Naive thymus-derived CD4-positive, alpha-beta T cell (primary cell): ENCODE results near the gene ALKBH3. TPM values are rescaled to one million over a fixed set of nuclear protein-coding genes. Genes with fewer than 3 reads are reported as not detected.

Experiments
- ATAC-seq: fragments of 150-1000 bp; cut with Tn5 transposase; 2 replicates; pipeline ENCODE4 v1.10.0; 2021; ENCODE audit warnings: mild to moderate bottlenecking, moderate library complexity
- CTCF ChIA-PET: fragments of 350-600 bp; sonication (Branson Sonifier 250); formaldehyde crosslinking; loops from one replicate; lab custom pipeline; 2021; ENCODE audit warnings: antibody characterized with exemption; lab: Charles Lee
- POLR2A ChIA-PET: fragments of 350-600 bp; sonication (Branson Sonifier 250); formaldehyde crosslinking; loops from one replicate; lab custom pipeline; 2021; ENCODE audit warnings: antibody characterized with exemption, inconsistent platforms; lab: Charles Lee
- DNase-seq, 9 donors: peaks; one replicate each; pipeline versions ENCODE4 v3.0.0 to v3.0.0-alpha.2; 2020 to 2022; ENCODE audit warnings: mixed read lengths in 1 of 9
- H3K27ac ChIP-seq: one replicate; pipeline ENCODE4 v1.7.0; 2013; ENCODE audit warnings: mild to moderate bottlenecking, low read depth, low read length, moderate library complexity
- H3K27me3 ChIP-seq, 2 donors: one replicate each; pipeline ENCODE4 v1.7.0; 2013; ENCODE audit warnings: low read length in 2 of 2, mild to moderate bottlenecking in 2 of 2, moderate library complexity in 2 of 2; ENCODE audit not compliant: control insufficient read depth in 2 of 2, insufficient read depth in 2 of 2
- H3K36me3 ChIP-seq, 3 experiments: 1 replicate in 2 of 3; 2 replicates in 1 of 3; pipeline ENCODE4 v1.7.0; 2013; ENCODE audit warnings: low read length in 3 of 3, mild to moderate bottlenecking in 3 of 3, moderate library complexity in 1 of 3; ENCODE audit not compliant: insufficient read depth in 3 of 3, control insufficient read depth in 2 of 3
- H3K4me1 ChIP-seq, 2 donors: one replicate each; pipeline ENCODE4 v1.7.0; 2013; ENCODE audit warnings: low read length in 2 of 2, mild to moderate bottlenecking in 2 of 2, moderate library complexity in 1 of 2; ENCODE audit not compliant: control insufficient read depth in 2 of 2, insufficient read depth in 2 of 2
- H3K4me3 ChIP-seq: 2 replicates; pipeline ENCODE4 v1.7.0; 2013; ENCODE audit warnings: mild to moderate bottlenecking, low read length
- H3K9me3 ChIP-seq, 3 experiments: 1 replicate in 2 of 3; 2 replicates in 1 of 3; pipeline ENCODE4 v1.7.0; 2013; ENCODE audit warnings: low read length in 3 of 3; ENCODE audit not compliant: control insufficient read depth in 2 of 3
- H3K27ac Mint-ChIP-seq, 9 donors: one replicate each; pipeline ENCODE4 v1.8.0; 2020 to 2022; ENCODE audit warnings: mixed read lengths in 9 of 9, mild to moderate bottlenecking in 8 of 9, moderate library complexity in 5 of 9, inconsistent platforms in 2 of 9
- H3K27me3 Mint-ChIP-seq, 5 donors: one replicate each; pipeline ENCODE4 v1.8.0; 2021 to 2022; ENCODE audit warnings: mixed read lengths in 5 of 5, mild to moderate bottlenecking in 1 of 5
- H3K36me3 Mint-ChIP-seq, 5 donors: one replicate each; pipeline ENCODE4 v1.8.0; 2020 to 2022; ENCODE audit warnings: mixed read lengths in 5 of 5, mild to moderate bottlenecking in 3 of 5, inconsistent platforms in 1 of 5
- H3K4me1 Mint-ChIP-seq, 7 donors: one replicate each; pipeline ENCODE4 v1.8.0; 2020 to 2022; ENCODE audit warnings: mixed read lengths in 7 of 7, mild to moderate bottlenecking in 3 of 7, inconsistent platforms in 1 of 7
- H3K4me3 Mint-ChIP-seq, 10 donors: one replicate each; pipeline ENCODE4 v1.8.0; 2020 to 2022; ENCODE audit warnings: mild to moderate bottlenecking in 10 of 10, mixed read lengths in 10 of 10, moderate library complexity in 6 of 10, inconsistent platforms in 2 of 10
- H3K9me3 Mint-ChIP-seq, 11 donors: one replicate each; pipeline ENCODE4 v1.8.0; 2020 to 2022; ENCODE audit warnings: mixed read lengths in 11 of 11, mild to moderate bottlenecking in 4 of 11, inconsistent platforms in 1 of 11, moderate library complexity in 1 of 11
- intact Hi-C, 2 donors: fragments of 100-400 bp; cut with micrococcal nuclease; formaldehyde crosslinking; loops; one replicate each; pipeline ENCODE4 v1.15.1; 2023
- polyA plus RNA-seq, 2 donors: library from polyadenylated mRNA; unstranded; fragments of 300-500 nt; fragmentation: Illumina TruSeq; gene quantifications; one replicate each; pipeline ENCODE4 v1.2.3, GENCODE V29; 2021
- total RNA-seq, 6 experiments: library from RNA in 5 of 6; stranded (reverse) in 5 of 6; gene quantifications; 1 replicate in 5 of 6; 2 replicates in 1 of 6; pipeline ENCODE4 v1.2.3 and lab custom pipeline; 2021 to 2026

Gene ALKBH3
- total and polyA plus RNA-seq, 7 experiments from 2014 or later, result 28.9 to 43.2 (median 30.4) TPM

GRCh38 chr11:43905813-43906241 lies 25.2 kb downstream of the ALKBH3 start:
- H3K4me1 Mint-ChIP-seq, result peaks cover 4 to 37% (median 28%) of the 10 kb centered on the region in 7 donors
- ChIA-PET POLR2A (no interaction called here), CTCF (no interaction called here)
- no peak for DNase-seq
- H3K27ac ChIP-seq, result no peak overlapping the region
- peaks cover 9 to 77% (median 20%) of the 10 kb centered on the region in 3 experiments for H3K36me3 ChIP-seq
- H3K36me3 Mint-ChIP-seq, result peaks cover 17 to 81% (median 53%) of the 10 kb centered on the region in 5 donors
- no peaks in the 10 kb centered on the region for H3K9me3 Mint-ChIP-seq
- no peak for ATAC-seq
- no peaks in the 10 kb centered on the region for H3K27me3 ChIP-seq
- intact Hi-C loops, result no loop called here
- H3K9me3 ChIP-seq, result no peaks in the 10 kb centered on the region
- H3K4me3 Mint-ChIP-seq, result no peak overlapping the region
- peak overlapping the region in 1 of 9 donors; percentile 58 for H3K27ac Mint-ChIP-seq
- H3K27me3 Mint-ChIP-seq, result no peaks in the 10 kb centered on the region
- no peak overlapping the region for H3K4me3 ChIP-seq
- H3K4me1 ChIP-seq, result no peaks in the 10 kb centered on the region

- peaks cover 2 to 37% (median 26%) of the 10 kb centered on the region in 7 donors for H3K4me1 Mint-ChIP-seq
- H3K27ac ChIP-seq, result no peak overlapping the region
- DNase-seq (no peak), ATAC-seq (no peak)
- no peaks in the 10 kb centered on the region for H3K9me3 Mint-ChIP-seq
- H3K27me3 Mint-ChIP-seq, result no peaks in the 10 kb centered on the region
- POLR2A ChIA-PET, result no interaction called here
- peaks cover 18 to 78% (median 49%) of the 10 kb centered on the region in 5 donors for H3K36me3 Mint-ChIP-seq
- no peak overlapping the region for H3K4me3 Mint-ChIP-seq
- H3K27ac Mint-ChIP-seq, result peak overlapping the region in 4 of 9 donors; percentile 3 to 41 (median 19)
- intact Hi-C loops, result no loop called here
- peaks cover 8 to 72% (median 9%) of the 10 kb centered on the region in 3 experiments for H3K36me3 ChIP-seq
- no peaks in the 10 kb centered on the region for H3K4me1 ChIP-seq
- no peak overlapping the region for H3K4me3 ChIP-seq
- CTCF ChIA-PET, result interaction anchor here (0.7 kb wide), 1 partner anchor 56 kb away, joined by 3 read pairs; no protein-coding TSS in a partner anchor
- H3K27me3 ChIP-seq, result no peaks in the 10 kb centered on the region
- no peaks in the 10 kb centered on the region for H3K9me3 ChIP-seq
These were observed 26.7 kb downstream of the ALKBH3 start for GRCh38 chr11:43907028-43907975.

GRCh38 chr11:43908191-43908590 lies 27.6 kb downstream of the ALKBH3 start:
- H3K9me3 ChIP-seq, result no peaks in the 10 kb centered on the region
- POLR2A ChIA-PET, result no interaction called here
- intact Hi-C loops, result no loop called here
- peaks cover 5 to 63% (median 8%) of the 10 kb centered on the region in 3 experiments for H3K36me3 ChIP-seq
- H3K27me3 Mint-ChIP-seq, result no peaks in the 10 kb centered on the region
- H3K4me3 Mint-ChIP-seq, result no peak overlapping the region
- no peak overlapping the region for H3K4me3 ChIP-seq
- CTCF ChIA-PET, result no interaction called here
- no peaks in the 10 kb centered on the region for H3K4me1 ChIP-seq
- no peaks in the 10 kb centered on the region for H3K27me3 ChIP-seq
- H3K4me1 Mint-ChIP-seq, result peaks cover 2 to 37% (median 26%) of the 10 kb centered on the region in 7 donors
- H3K36me3 Mint-ChIP-seq, result peaks cover 17 to 72% (median 44%) of the 10 kb centered on the region in 5 donors
- H3K27ac Mint-ChIP-seq, result peak overlapping the region in 2 of 9 donors; percentile 53 to 65
- H3K9me3 Mint-ChIP-seq, result no peaks in the 10 kb centered on the region
- no peak overlapping the region for H3K27ac ChIP-seq
- ATAC-seq, result no peak
- no peak for DNase-seq

- H3K27ac ChIP-seq, result no peak overlapping the region
- no peaks in the 10 kb centered on the region for H3K27me3 Mint-ChIP-seq
- ChIA-PET CTCF (no interaction called here), POLR2A (no interaction called here)
- H3K36me3 Mint-ChIP-seq, result peaks cover 18 to 71% (median 39%) of the 10 kb centered on the region in 5 donors
- intact Hi-C loops, result no loop called here
- no peak overlapping the region for H3K4me3 ChIP-seq
- DNase-seq (no peak), ATAC-seq (no peak)
- peaks cover 2 to 62% (median 5%) of the 10 kb centered on the region in 3 experiments for H3K36me3 ChIP-seq
- H3K9me3 ChIP-seq, result no peaks in the 10 kb centered on the region
- no peaks in the 10 kb centered on the region for H3K9me3 Mint-ChIP-seq
- H3K27ac Mint-ChIP-seq, result peak overlapping the region in 2 of 9 donors; percentile 24 to 39
- no peak overlapping the region for H3K4me3 Mint-ChIP-seq
- no peaks in the 10 kb centered on the region for H3K4me1 ChIP-seq
- peaks cover 2 to 34% (median 23%) of the 10 kb centered on the region in 7 donors for H3K4me1 Mint-ChIP-seq
- no peaks in the 10 kb centered on the region for H3K27me3 ChIP-seq
These were observed 28.1 kb downstream of the ALKBH3 start for GRCh38 chr11:43908683-43909082.

GRCh38 chr11:43913829-43914380 lies 33.3 kb downstream of the ALKBH3 start:
- peaks cover 0 to 5% (median 0%) of the 10 kb centered on the region in 7 donors for H3K4me1 Mint-ChIP-seq
- no peak for ATAC-seq
- Histone ChIP-seq H3K4me1 (no peaks in the 10 kb centered on the region), H3K9me3 (no peaks in the 10 kb centered on the region), H3K4me3 (no peak overlapping the region), H3K27me3 (no peaks in the 10 kb centered on the region), H3K27ac (no peak overlapping the region), H3K36me3 (peaks cover 5 to 60% (median 10%) of the 10 kb centered on the region in 3 experiments)
- H3K9me3 Mint-ChIP-seq, result no peaks in the 10 kb centered on the region
- H3K27ac Mint-ChIP-seq, result peak overlapping the region in 1 of 9 donors; percentile 1
- DNase-seq, result no peak
- H3K4me3 Mint-ChIP-seq, result no peak overlapping the region
- H3K27me3 Mint-ChIP-seq, result no peaks in the 10 kb centered on the region
- ChIA-PET POLR2A (no interaction called here), CTCF (no interaction called here)
- H3K36me3 Mint-ChIP-seq, result peaks cover 8 to 60% (median 26%) of the 10 kb centered on the region in 5 donors
- intact Hi-C loops, result no loop called here

- no peak for ATAC-seq
- DNase-seq, result no peak
- CTCF ChIA-PET, result no interaction called here
- Histone ChIP-seq H3K4me1 (no peaks in the 10 kb centered on the region), H3K36me3 (peaks cover 5 to 59% (median 10%) of the 10 kb centered on the region in 3 experiments), H3K9me3 (no peaks in the 10 kb centered on the region), H3K4me3 (no peak overlapping the region), H3K27ac (no peak overlapping the region), H3K27me3 (no peaks in the 10 kb centered on the region)
- intact Hi-C loops, result no loop called here
- Mint-ChIP-seq H3K9me3 (no peaks in the 10 kb centered on the region), H3K27me3 (no peaks in the 10 kb centered on the region), H3K4me1 (peaks cover 0 to 5% (median 0%) of the 10 kb centered on the region in 7 donors), H3K27ac (peak overlapping the region in 2 of 9 donors; percentile 1 to 10), H3K36me3 (peaks cover 11 to 57% (median 28%) of the 10 kb centered on the region in 5 donors), H3K4me3 (no peak overlapping the region)
- POLR2A ChIA-PET, result no interaction called here
These were observed 33.8 kb downstream of the ALKBH3 start for GRCh38 chr11:43914466-43914865.
